DMS153 (cell line): Measurements from ENCODE around the gene LASP1.
A peak's percentile ranks its signal among the peaks of the same experiment; 100 is the strongest.

ENCODE experiments used
- DNase-seq: peaks from one replicate; lab custom pipeline; 2025; lab: John Stamatoyannopoulos, UW

LASP1 gene

DNA sequence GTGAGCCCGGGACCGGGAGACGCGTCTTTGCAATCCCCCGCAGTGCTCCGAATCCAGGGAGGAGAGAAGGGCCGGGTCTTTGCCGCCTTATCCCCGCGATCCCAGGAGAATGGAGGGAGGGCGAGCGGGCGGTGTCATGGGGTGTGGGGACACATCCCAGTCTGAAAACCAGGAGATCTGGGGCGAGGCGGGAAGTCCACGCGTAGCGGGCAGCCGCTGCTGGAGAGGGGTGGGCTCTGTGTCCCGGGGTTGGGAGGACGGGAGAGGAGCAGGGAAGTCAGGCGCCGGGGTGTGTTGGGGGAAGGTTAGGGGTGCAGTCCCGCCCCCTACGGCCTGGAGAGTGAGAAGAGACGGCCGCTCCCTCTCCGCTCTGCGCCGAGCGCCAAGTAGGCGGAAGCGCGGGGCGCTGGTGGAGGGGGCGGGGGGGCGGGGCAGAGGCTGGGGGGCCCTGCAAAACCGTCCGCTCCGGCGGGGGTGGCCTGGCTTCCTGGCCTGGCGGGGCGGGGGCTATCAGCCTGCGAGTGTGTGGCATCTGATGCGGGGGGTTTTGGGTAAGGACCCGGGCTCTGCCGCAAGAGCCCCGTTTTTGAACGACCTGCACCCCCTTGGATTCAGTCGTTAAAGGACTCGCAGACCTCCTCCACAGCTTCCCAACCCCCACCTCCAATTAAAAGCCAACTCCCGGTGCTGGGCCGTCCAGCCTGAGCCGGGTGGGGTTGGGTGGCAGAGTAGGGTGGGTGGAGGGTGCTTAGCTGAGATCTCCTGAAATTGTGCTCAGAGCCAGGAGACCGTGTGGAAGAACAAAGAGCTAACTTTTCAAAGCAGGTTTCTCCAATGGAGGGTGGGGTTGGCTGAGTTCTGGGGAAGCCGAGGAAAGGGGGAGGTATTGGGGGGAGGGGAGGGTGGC is 654 bp downstream of the LASP1 start:
- DNase-seq = no peak

DNA sequence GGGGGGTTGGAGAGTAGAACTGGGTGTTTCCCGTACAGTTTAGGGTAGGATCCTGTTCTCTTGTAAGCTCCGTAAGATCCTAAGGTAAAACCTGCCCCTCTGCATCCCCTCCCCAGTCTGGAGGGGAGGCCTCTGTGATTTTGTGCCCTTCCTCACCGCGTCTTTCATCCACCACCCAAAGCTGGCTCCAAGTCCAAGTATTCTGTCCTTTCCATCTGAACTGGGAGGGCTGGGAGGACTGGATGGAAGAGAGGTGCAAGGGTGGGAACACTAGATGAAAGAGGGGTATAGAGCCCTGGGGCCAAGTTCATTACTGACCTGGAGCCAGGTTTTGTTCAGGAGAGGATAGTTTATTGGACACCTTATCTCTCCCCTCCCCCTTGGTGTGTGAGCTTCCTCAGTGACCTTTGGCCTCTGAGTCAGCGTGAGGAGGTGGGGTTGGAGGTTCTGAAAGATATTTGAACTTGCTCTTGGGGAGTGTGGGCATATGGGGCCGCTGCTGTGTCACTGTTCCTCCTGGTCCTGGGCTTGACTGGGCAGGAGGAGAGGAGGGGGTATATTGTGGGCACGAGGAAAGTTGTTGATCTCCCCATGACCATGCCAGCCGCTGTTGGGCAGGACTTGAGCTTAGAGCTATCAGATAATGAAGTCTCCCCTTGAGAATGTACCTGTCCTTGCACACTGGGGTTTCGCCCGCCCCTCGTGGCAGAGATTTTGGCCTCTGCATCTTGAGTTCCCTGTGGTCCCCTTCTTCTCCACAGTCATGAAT is 1.6 kb downstream of the LASP1 start:
- DNase-seq = peak; percentile 30

DNA sequence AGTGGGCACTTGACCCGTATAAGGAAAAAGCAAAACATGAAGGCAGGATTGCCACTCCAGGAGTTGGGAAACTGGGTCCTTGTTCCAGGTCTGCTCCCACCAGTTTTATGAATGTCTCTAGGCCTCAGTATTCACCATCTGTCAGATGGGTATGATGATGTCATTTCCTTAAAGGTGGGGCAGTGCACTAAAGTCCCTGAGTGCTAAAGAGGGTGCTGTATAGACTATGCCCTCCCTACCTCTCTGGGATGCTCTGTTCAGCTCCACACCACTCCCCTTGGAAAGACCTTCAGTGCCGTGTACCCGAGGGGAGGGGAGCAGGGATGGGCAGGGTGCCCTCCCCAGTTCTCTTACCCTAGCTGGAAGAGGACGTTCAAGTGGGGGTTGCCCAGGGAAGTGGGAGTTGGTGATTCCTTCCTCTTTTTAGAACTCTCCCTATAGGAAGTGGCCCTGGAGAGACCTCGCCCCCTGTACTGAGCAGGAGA is 2.2 kb downstream of the LASP1 start:
- DNase-seq = no peak

DNA sequence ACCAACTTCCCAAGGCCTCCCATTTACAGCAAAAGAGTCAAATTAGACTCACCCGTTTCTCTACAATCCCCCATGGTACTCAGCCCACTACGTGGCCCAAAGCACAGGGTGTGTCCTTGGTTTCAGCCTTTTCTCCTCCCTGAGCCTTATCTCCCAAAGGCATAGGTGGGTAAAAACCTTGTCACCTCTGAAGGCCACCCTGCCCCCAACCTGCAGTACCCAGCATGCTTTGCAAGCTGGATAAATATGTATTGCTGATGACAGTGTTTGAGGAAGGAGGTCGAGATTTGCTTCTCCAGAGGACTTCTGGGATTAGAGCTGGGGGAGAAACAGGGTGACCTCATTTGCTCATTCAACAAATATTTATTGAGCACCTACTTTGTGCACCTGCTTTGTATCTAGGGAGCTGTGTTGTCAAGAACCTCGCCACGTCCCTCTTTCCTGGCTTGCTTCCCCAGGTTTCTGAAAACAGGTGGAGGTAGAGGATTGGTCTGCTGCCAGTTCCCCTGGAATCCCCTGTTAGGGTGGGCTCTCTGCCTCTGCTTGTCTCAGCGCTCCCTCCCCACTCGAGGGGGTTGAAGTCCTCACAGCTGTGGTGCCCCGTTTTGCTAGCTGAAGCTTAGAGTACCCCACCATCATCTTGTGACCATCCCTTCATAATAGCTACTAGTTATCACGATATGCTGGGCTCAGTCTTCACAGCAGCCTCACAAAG is 3.0 kb downstream of the LASP1 start:
- no peak for DNase-seq

DNA sequence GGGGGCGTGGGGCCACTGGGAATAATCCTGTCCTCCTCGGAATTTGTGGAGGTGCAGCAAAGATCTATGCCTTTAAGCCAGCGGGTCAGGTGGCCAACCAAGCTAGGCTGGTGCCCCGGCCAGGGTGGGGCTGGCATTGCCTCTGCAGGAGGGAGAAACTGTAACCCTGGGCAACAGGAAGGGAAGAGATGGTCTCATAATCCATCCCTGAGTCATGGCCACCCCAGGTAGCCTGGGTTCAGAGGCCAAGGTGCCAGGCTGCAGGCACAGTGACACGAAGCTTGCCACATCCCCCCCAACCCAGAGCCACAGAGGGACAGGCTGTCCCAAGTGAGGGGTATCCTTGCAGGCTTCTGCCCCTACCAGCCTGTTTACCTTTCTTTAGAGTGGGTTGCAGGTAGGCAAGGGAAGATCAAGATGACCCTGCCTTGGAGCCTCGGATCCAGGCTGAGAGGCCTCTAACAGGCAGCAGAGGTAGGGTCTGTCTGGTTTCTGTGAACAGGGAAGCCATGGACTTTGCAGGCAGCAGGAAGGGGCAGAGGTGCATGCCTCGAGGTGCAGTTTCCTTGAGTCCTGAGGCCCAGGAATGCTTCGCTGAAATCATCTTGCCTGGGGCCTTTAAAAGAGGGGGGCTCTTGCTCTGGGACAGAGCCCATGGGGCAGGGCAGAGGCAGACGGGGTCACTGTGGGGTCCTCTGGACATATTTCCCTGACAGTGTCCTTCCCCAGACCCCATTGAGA is 4.0 kb downstream of the LASP1 start:
- no peak for DNase-seq

DNA sequence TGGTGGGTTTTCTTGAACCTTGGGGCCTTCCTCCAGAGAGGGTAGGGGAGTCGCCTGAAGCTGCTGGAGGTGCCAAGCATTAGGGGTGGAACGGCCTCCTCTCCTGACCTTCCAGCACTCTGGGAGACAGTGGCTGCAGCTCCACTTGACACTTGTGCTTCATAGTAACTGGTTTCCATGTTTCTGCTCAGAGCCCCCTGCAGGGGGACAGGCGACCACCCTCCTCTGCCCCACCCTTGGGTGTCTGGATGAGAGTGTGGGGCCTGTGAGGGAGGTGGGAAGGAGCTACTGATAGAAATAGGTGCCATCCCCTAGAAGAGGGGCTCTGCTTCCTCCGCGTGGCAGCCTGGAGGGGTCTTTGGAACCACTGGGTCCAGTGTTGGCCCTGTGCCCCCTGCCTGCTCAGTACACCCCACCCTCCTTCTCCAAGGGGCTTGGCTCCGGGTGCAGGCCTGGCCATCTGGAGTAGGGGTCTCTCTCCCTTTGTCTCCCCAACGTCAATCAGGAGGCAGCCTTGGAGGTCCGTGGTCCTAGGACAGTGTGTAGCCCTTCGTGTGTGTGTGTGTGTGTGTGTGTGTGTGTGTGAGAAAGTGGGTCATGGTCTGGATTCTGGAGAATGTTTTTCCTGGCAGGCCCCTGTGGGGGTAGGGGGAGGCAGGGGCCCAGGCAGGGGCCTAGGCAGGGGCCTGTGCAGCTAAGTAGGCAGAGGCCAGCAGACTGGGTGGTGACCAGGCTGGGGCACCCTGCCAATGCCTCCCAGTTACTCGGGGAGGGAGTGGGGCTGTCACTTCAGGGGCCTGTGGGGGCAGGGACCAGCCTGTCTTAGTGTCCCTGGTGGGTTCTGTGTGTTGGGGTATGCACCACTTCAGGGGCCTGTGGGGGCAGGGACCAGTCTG is 4.9 kb downstream of the LASP1 start:
- DNase-seq = no peak

DNA sequence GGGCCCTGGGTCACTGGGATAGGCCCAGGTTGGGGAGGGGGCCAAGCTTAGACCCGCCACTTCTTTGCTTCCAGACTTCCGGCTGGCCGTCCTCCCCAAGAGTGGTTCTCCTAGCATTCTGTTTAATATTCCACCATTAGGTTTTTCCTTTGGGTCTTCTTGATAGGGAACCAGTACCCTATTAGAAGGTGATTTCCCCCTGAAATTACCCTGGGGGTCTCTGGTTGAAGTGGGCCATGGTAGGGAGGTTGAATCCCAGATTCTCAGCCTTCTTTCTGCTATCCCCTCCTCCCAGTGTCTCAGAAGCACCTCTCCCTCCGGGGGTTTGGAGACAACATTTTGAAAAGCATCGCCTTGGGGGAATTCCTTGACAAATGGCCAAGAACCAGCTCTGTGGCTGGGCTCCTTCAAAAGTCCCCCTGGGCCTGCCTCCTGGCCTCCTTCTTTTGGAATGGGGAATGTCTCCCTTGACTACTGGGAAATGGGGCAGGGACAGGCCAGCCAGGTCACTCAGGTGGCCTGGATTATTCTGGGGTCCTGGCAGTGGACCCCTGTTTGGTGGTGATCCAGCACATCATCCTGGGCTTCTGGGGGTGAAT is 5.7 kb downstream of the LASP1 start:
- no peak for DNase-seq

DNA sequence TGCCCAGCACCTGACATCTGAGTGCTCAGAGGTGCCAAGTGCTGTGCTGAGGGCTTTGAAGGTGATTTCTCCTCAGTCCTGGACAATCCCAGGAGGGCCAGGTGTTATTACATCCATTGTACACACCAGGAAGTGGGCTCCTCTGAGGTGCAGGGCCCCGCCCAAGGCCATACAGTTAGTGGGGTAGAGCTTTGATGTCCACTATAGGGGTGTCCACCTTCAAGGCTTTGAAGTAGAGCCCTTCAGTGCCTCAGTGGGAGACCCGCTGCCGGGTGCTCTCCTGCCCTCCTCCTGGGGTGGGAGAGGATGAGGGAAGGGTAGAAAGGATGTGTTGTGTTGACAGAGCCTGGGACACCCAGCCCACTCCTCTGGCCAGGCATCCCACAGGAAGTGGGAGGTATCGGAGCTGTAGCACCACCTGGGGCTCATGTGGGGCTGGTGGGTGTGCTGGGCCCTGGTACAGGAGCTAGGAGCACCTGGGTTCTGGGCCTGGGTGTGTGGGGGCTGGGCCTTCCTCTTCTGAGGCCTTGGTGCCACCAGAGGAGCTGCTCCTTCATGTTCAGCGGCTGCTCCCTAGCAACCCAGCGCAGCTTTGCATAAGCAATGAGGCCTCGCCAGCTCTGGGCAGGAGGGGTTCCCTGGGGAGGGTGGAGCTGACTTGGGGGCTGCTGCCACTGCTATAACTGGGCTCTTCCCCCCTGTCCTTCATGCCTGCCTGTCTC is 7.4 kb downstream of the LASP1 start:
- peak; percentile 60 for DNase-seq

DNA sequence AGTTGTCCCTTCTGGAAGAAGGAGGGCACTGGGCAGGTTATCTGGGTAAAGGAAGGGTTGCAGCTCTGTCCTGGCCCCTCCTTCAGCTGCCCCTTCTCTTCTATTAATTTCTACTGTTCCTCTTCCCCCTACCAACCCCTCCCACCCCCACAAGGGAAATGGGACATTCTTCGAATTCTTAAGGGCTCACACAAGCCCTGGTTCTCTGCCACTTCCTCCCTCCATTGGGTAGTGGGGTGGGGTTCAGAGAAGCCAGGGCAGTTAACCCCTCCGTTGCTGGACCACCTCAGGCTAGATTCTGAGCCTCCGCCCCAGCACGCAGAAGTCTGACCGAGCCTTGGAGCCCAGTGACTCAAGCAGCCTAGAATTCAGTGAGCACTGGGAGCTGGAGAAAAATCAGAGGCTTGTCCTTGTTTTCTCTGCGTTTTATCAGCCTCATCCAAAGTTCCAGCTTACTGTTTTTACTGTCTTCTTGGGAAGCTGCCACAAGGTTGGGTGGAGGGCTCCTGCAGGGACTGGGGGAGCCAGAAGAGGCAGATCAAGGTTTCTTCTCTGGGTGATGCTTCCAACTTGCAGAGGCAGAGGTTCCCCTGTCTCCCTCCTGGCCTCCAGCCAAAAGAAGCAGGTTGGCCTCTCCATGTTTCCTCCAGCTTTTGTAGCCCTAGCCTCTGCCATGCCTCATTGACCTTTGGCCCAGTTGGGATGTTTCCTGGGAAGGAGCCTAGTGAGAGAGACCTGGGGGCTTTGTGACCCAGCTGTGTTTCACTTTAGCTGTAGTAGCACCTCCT is 10.2 kb downstream of the LASP1 start:
- DNase-seq = no peak

DNA sequence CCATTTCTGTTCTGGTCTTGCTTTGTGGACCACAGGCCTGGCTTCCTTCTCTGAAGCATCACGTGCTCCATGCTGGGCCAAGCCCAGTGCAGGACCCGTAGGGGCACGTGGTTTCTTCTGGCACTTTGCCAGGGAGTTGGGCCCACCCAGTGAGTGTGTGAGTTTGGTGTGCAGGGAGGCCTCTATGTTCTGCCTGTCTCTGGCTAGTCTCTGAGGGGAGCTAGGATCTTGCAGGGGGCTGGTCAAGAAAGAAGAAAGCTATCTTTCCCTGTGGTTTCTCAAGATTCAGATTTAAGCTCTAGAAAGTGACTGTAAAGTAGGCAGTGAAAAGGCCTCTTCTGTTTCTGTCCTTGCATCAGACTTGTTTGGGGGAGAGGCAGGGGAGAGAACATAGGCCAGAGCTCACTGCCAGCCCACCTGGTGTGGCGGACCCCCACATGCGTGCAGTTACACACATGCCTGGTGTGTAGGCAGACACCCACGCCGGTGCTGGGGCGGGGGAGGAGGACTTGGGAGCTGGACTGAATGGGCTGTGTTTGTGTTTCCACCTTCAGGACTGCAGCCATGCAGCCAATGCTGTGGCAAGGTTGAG is 11.8 kb downstream of the LASP1 start:
- DNase-seq = no peak

DNA sequence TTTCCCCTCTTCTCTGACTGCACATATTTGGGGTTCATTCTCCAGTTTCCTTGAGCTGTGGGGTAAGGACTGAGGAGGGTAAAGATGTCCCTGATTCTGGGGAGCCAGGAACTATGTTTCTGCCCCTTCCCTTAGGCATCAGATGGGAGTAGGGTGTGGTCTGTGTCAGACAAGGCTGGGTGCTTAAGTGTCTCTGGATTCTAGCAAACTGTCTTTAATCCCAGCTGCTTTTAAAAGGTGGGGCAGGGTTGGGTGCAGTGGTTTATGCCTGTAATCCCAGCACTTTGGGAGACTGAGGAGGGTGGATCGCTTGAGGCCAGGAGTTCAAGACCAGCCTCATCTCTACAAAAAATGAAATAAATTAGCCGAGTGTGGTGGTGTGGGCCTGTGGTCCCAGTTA is 13.0 kb downstream of the LASP1 start:
- DNase-seq = no peak

DNA sequence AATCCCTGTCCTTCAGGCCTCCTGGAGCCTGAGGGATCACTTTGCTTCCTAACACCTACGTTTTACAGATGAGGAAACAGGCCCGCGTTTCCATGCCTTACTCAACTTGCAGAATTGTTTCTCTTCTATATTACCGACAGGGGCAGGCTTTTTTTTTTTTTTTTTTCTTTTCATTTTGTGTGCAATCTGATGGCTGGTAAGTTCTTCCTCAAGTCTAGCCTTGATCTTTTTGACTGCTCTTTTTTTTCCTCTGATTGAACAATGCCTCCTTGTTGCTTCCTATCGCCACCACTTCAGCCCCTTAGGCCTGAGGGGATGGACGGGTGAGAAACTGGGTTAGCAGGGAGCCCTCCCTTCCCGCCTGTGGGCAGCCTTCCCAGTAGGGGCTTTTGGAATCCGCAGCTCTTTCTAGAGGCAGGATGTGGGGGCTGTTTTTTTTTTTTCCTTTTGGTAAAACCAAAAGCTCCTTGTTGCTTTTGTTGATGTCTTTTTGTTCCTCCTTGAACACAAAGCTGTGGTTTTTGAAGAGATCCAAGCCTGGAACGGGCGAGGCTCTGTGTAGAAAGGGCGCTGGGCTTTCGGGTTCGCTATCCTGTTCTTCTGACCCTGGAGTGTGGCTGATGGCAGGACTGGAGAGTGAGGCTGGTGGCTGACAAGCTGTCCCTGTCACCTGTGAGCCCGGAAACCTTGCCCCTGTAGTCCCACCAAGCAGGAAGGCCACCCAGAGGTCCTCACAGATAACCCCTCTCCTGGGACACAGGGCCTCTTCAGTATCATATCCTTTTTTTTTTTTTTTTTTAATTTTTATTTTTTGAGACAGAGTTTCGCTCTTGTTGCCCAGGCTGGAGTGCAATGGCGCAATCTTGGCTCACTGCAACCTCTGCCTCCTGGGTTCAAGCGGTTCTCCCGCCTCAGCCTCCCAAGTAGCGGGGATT is 14.0 kb downstream of the LASP1 start:
- no peak for DNase-seq

DNA sequence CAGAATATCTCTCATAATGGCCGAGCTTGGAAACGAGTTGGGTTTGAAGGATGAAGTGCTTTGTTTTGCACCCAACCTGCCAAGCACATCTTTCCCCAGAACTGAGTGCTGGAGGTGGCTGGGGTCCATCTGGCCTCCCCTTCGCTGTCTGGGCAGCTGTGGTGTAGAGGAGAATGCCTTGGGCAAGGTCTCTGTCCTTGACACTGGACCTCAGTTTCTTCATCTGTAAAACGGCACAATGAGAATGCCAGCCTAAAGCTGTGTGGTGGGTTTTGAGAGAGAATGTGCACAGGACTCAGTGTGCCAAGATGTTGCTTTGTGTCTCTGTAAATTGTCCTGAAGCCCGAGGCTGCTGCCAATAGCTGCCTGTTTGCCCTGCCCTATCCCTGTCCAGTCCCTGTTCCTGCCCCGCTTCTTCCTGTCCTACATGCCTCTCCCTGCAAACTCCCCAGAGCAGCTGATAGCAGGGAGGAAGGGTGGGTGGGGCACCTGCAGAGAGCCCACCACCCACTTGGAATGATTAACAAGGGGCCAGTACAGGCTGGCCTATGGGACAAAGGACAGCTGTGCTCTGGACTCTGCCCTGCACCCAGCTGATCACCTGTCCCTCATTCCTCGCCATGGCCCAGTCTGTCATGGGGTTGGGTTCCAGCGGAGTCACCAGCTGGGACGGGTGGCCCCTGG is 15.3 kb downstream of the LASP1 start:
- no peak for DNase-seq

DNA sequence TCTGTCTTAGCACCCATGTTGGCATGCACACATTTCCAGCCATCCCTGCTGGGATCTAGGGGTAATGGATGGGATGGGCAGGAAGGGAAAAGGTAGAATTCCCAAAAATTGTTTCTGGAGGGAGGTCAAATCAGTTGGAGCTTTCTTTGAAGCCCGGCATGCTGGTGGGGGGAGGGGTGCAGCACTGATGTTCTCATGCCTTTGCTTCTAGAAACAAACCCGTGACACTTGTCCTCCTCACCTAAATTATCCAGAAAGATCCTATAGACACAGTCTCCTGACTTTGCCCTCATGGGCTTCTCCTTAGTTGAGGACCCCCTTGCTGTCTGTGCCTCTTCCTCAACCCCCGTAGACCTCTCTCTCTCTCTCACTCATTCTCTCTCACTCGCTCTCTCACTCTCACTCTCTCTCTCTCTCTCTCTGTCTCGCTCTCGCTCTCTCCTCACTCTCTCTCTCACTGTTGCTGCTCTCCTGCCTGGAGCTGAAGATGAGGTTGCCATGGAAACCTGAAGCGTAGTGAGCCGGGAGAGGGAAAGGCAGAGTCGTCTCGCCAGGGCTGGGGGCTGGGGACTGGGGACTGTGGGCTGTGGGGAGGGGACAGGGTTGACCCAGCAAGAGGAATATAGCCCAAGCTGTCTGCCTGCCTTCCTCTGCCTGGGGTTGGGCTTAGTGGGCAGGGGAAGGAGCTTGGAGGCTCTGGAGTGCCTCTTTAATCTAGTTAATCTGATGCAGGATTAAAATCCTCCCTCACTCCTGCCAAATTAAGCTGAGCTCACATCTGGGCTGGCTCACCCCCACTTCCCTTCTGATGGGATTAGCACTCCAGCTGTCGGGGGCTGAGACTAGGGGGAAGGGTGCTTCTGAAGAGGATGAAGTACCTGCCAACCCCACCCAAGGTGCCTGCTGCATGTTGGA is 16.1 kb downstream of the LASP1 start:
- DNase-seq = no peak

DNA sequence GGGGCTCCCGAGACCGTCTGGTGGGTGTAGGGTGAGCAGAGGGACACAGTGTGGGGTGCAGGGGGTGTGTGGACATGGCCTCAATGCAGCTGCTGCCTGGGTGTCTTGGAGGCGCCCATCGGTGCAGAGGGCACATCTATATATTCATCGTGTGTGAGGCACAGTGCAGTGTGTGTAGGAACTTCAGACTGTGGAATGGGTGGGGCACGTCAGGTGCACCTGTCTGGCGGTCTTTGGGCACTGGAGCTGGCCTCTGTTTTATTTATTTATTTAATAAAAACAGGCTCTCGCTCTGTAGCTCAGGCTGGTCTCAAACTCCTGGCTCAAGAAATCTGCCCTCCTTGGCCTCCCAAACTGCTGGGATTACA is 16.8 kb downstream of the LASP1 start:
- no peak for DNase-seq

DNA sequence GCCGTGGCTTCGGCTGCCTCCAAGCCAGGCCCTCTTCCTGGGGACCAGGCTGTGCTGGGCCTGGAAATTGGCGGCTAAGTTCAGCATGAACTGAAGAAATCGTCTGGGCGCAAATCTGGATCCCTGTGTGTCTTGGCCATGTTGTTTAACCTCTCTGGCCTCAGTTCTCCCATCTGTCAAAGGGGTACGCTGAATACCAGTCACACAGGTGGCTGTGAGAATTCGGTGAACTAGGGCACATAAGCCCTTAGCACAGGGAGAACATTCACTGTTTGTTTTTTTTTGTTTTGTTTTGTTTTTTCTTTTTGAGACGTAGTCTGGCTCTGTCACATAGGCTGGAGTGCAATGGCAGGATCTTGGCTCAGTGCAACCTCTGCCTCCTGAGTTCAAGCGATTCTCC is 19.0 kb downstream of the LASP1 start:
- DNase-seq = no peak
